ENCODE results near the gene ATP5PO. TPM values are rescaled to one million over a fixed set of nuclear protein-coding genes. Genes with fewer than 3 reads are reported as not detected.
"Not testable (repeated sequence)": the region's sequence is repeated elsewhere in the genome, so short reads cannot be mapped to it uniquely, and the experiment has no call there.

The ATP5PO gene
- total and polyA plus RNA-seq, 4 donors: 72.8 to 200 (median 131) TPM

DNA sequence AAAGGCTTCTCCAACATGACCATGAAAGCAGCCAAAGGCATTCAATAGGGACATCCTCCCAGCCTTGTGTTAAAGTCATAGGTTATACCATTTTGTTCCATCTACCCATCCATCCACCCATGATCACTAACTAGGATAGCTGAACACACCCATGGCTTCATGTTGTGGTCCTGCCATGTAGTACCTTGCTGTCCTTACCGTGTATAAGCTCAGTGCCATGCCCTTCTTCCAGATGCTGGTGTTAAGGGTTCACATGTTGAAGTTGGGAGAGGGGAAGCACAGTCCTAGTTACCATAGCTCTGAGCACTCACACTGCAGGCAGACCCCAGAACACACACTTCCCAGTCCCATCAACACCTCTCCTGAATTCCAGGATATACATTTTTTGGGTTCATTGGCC lies 51.5 kb downstream of the ATP5PO start:
- Histone ChIP-seq H3K4me3 (ENCODE audit: low read depth in 1 of 3, low read length in 3 of 3) (no peak overlapping the region), H3K4me1 (ENCODE audit: control insufficient read depth in 4 of 4, insufficient read depth in 4 of 4, low read length in 3 of 4) (no peaks in the 10 kb centered on the region), H3K27ac (ENCODE audit: low read depth in 1 of 2, low read length in 2 of 2) (no peak overlapping the region), H3K9ac (ENCODE audit: low read depth in 1 of 2, low read length in 2 of 2) (no peak overlapping the region), H3K36me3 (ENCODE audit: control insufficient read depth in 4 of 4, insufficient read depth in 3 of 4, low read depth in 1 of 4, low read length in 3 of 4) (no peaks in the 10 kb centered on the region), H3K9me3 (ENCODE audit: control insufficient read depth in 4 of 4, low read length in 3 of 4) (no peaks in the 10 kb centered on the region), H3K27me3 (ENCODE audit: control insufficient read depth in 4 of 4, insufficient read depth in 4 of 4, low read length in 3 of 4) (no peaks in the 10 kb centered on the region)
- WGBS: 83% methylated on average over 1 of the region's 1 CpG
- no peak for DNase-seq (ENCODE audit: low spot score)
- no peak for TF ChIP-seq REST (IDR thresholded peaks at IDR 0.05)
- TF ChIP-seq FOXA1 (IDR thresholded peaks at IDR 0.05): no peak
- no peak for TF ChIP-seq YY1 (IDR thresholded peaks at IDR 0.05)
- TF ChIP-seq TAF1 (conservative IDR thresholded peaks at IDR 0.05): no peak
- TF ChIP-seq FOXA2 (IDR thresholded peaks at IDR 0.05): no peak
- TF ChIP-seq CTCF (IDR thresholded peaks at IDR 0.05; ENCODE audit: low read depth, low read length, missing input control): no peak
- TF ChIP-seq HNF4A (conservative IDR thresholded peaks at IDR 0.05): no peak
- no peak for TF ChIP-seq EGR1 (IDR thresholded peaks at IDR 0.05; ENCODE audit: low read depth in 2 of 2)
- TF ChIP-seq, protein P1, sequence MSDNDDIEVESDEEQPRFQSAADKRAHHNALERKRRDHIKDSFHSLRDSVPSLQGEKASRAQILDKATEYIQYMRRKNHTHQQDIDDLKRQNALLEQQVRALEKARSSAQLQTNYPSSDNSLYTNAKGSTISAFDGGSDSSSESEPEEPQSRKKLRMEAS (IDR thresholded peaks at IDR 0.05): no peak
- no peak for TF ChIP-seq RXRA (IDR thresholded peaks at IDR 0.05)
- TF ChIP-seq JUND (IDR thresholded peaks at IDR 0.05): no peak
- TF ChIP-seq GABPA (IDR thresholded peaks at IDR 0.05 in 1 of 2, conservative IDR thresholded peaks at IDR 0.05 in 1 of 2): no peak
- no peak for TF ChIP-seq RAD21 (IDR thresholded peaks at IDR 0.05)
- TF ChIP-seq HNF4G (IDR thresholded peaks at IDR 0.05): no peak
- no peak for TF ChIP-seq SP1 (IDR thresholded peaks at IDR 0.05)
- TF ChIP-seq, protein P2, sequence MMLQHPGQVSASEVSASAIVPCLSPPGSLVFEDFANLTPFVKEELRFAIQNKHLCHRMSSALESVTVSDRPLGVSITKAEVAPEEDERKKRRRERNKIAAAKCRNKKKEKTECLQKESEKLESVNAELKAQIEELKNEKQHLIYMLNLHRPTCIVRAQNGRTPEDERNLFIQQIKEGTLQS (IDR thresholded peaks at IDR 0.05): no peak
- TF ChIP-seq ZBTB33 (IDR thresholded peaks at IDR 0.05): no peak
- TF ChIP-seq NR2F2 (IDR thresholded peaks at IDR 0.05): no peak

GRCh38 chr21:33863191-33863590 lies 52.4 kb downstream of the ATP5PO start:
- H3K27ac ChIP-seq (ENCODE audit: low read depth in 1 of 2, low read length in 2 of 2); H3K9me3 ChIP-seq (ENCODE audit: control insufficient read depth in 4 of 4, low read length in 3 of 4): not testable (repeated sequence)

More at GRCh38 chr21:33863191-33863590, 52.4 kb downstream of the ATP5PO start:
- WGBS: 96% methylated on average over 8 of the region's 8 CpGs
- not testable (repeated sequence) for H3K27me3 ChIP-seq (ENCODE audit: control insufficient read depth in 4 of 4, insufficient read depth in 4 of 4, low read length in 3 of 4); H3K4me3 ChIP-seq (ENCODE audit: low read depth in 1 of 3, low read length in 3 of 3); H3K36me3 ChIP-seq (ENCODE audit: control insufficient read depth in 4 of 4, insufficient read depth in 3 of 4, low read depth in 1 of 4, low read length in 3 of 4); H3K9ac ChIP-seq (ENCODE audit: low read depth in 1 of 2, low read length in 2 of 2); H3K4me1 ChIP-seq (ENCODE audit: control insufficient read depth in 4 of 4, insufficient read depth in 4 of 4, low read length in 3 of 4); DNase-seq (ENCODE audit: low spot score)

All from liver (tissue), 9 donors.